Measurements from ENCODE around the gene ACTG1. TPM values are rescaled to one million over a fixed set of nuclear protein-coding genes. Genes with fewer than 3 reads are reported as not detected.

Gene ACTG1
- total and polyA plus RNA-seq, 7 experiments from 2014 or later, result 971 to 4,639 (median 1,185) TPM

GRCh38 chr17:81523402-81524038 lies 10.9 kb upstream of the ACTG1 start:
- Histone ChIP-seq H3K9me3 (ENCODE audit: control insufficient read depth in 2 of 3, low read length in 3 of 3) (no peaks in the 10 kb centered on the region), H3K27me3 (ENCODE audit: control insufficient read depth in 2 of 2, insufficient read depth in 2 of 2, low read length in 2 of 2) (no peaks in the 10 kb centered on the region), H3K4me1 (ENCODE audit: control insufficient read depth in 2 of 2, insufficient read depth in 2 of 2, low read length in 2 of 2) (peaks cover 0 to 7% of the 10 kb centered on the region in 2 donors), H3K4me3 (ENCODE audit: low read length) (no peak overlapping the region), H3K27ac (ENCODE audit: low read depth, low read length) (no peak overlapping the region), H3K36me3 (ENCODE audit: control insufficient read depth in 2 of 3, insufficient read depth in 3 of 3, low read length in 3 of 3) (no peaks in the 10 kb centered on the region)
- peaks cover 0 to 22% (median 4%) of the 10 kb centered on the region in 5 donors for H3K27me3 Mint-ChIP-seq
- no peak for ATAC-seq
- no peaks in the 10 kb centered on the region for H3K9me3 Mint-ChIP-seq
- intact Hi-C loops (cut with micrococcal nuclease), result no loop called here
- POLR2A ChIA-PET, result no interaction called here
- CTCF ChIA-PET, result no interaction called here
- no peaks in the 10 kb centered on the region for H3K36me3 Mint-ChIP-seq
- DNase-seq, result no peak
- H3K4me3 Mint-ChIP-seq, result no peak overlapping the region
- H3K27ac Mint-ChIP-seq, result no peak overlapping the region
- peaks cover 0 to 6% (median 4%) of the 10 kb centered on the region in 7 donors for H3K4me1 Mint-ChIP-seq

- no peak for ATAC-seq
- Mint-ChIP-seq H3K4me1 (peaks cover 4 to 13% (median 7%) of the 10 kb centered on the region in 7 donors), H3K36me3 (peaks cover 0 to 2% (median 0%) of the 10 kb centered on the region in 5 donors), H3K4me3 (no peak overlapping the region), H3K9me3 (no peaks in the 10 kb centered on the region), H3K27me3 (peaks cover 0 to 22% (median 4%) of the 10 kb centered on the region in 5 donors), H3K27ac (no peak overlapping the region)
- H3K4me3 ChIP-seq (ENCODE audit: low read length), result no peak overlapping the region
- intact Hi-C loops (cut with micrococcal nuclease), result no loop called here
- H3K27ac ChIP-seq (ENCODE audit: low read depth, low read length), result no peak overlapping the region
- H3K36me3 ChIP-seq (ENCODE audit: control insufficient read depth in 2 of 3, insufficient read depth in 3 of 3, low read length in 3 of 3), result no peaks in the 10 kb centered on the region
- H3K4me1 ChIP-seq (ENCODE audit: control insufficient read depth in 2 of 2, insufficient read depth in 2 of 2, low read length in 2 of 2), result peaks cover 0 to 14% of the 10 kb centered on the region in 2 donors
- H3K27me3 ChIP-seq (ENCODE audit: control insufficient read depth in 2 of 2, insufficient read depth in 2 of 2, low read length in 2 of 2), result no peaks in the 10 kb centered on the region
- POLR2A ChIA-PET, result no interaction called here
- CTCF ChIA-PET, result no interaction called here
- DNase-seq, result no peak
- H3K9me3 ChIP-seq (ENCODE audit: control insufficient read depth in 2 of 3, low read length in 3 of 3), result no peaks in the 10 kb centered on the region
These were observed 10.1 kb upstream of the ACTG1 start for GRCh38 chr17:81522491-81523401.

GRCh38 chr17:81520021-81520901 lies 7.7 kb upstream of the ACTG1 start:
- no peak for ATAC-seq
- Mint-ChIP-seq H3K4me1 (peaks cover 5 to 26% (median 21%) of the 10 kb centered on the region in 7 donors), H3K27me3 (peaks cover 0 to 22% (median 0%) of the 10 kb centered on the region in 5 donors), H3K27ac (peak overlapping the region in 3 of 9 donors; percentile 1 to 44 (median 15)), H3K4me3 (peak overlapping the region in 6 of 10 donors; percentile 28 to 84 (median 46)), H3K9me3 (no peaks in the 10 kb centered on the region), H3K36me3 (peaks cover 0 to 4% (median 0%) of the 10 kb centered on the region in 5 donors)
- Histone ChIP-seq H3K27ac (ENCODE audit: low read depth, low read length) (no peak overlapping the region), H3K4me1 (ENCODE audit: control insufficient read depth in 2 of 2, insufficient read depth in 2 of 2, low read length in 2 of 2) (peaks cover 0 to 28% of the 10 kb centered on the region in 2 donors), H3K27me3 (ENCODE audit: control insufficient read depth in 2 of 2, insufficient read depth in 2 of 2, low read length in 2 of 2) (no peaks in the 10 kb centered on the region), H3K9me3 (ENCODE audit: control insufficient read depth in 2 of 3, low read length in 3 of 3) (no peaks in the 10 kb centered on the region), H3K36me3 (ENCODE audit: control insufficient read depth in 2 of 3, insufficient read depth in 3 of 3, low read length in 3 of 3) (no peaks in the 10 kb centered on the region), H3K4me3 (ENCODE audit: low read length) (peak overlapping the region; percentile 51)
- ChIA-PET CTCF (interaction anchor here (0.6 to 2.7 kb wide), 4 partner anchors 30 to 934 kb away, joined by 4 to 18 read pairs (median 6); partner anchors contain the start of gene FAAP100), POLR2A (interaction anchor here (0.5 to 3.5 kb wide), 3 partner anchors 10 to 32 kb away, joined by 3 to 27 read pairs (median 9); partner anchors contain the start of gene FAAP100)
- intact Hi-C loops (cut with micrococcal nuclease), result no loop called here
- no peak for DNase-seq

DNA sequence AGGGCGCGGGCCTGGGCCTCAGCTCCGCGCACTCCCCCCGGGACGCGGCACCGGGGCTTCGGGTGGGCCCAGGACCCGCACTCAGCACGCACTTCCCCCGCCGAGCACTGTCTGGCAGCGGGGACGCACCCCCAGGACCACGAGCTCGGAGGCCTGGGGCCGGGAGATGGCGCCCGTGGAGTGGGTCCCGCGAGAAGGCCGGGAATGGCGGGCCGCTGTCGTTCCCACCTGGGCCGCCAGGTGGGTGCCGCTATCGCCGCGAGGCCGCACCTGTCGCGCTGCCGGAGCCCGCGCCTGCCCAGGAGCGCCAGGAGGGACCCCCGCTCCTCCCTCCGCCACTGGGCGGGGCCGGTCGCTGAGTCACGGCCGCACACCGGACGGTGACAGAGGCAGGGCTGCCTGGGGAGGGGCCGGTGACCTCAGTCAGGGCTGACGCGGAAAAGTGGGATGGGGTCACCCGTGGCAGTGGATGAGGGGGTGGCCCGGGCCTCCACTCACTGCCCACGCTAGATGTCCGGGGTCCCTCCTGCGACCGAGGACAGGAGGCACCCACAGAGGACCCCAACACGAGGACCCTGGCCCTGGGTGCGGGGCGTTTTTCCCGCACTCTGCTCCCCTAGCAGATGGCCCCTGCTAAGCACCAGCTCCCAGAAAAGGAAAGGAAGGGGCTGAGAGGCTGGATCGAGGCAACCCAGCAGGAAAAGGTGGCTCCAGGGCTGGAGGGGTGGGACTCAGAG lies 6.9 kb upstream of the ACTG1 start:
- no peak overlapping the region for H3K27ac Mint-ChIP-seq
- Histone ChIP-seq H3K27me3 (ENCODE audit: control insufficient read depth in 2 of 2, insufficient read depth in 2 of 2, low read length in 2 of 2) (no peaks in the 10 kb centered on the region), H3K4me1 (ENCODE audit: control insufficient read depth in 2 of 2, insufficient read depth in 2 of 2, low read length in 2 of 2) (peaks cover 0 to 29% of the 10 kb centered on the region in 2 donors), H3K4me3 (ENCODE audit: low read length) (peak overlapping the region; percentile 51), H3K36me3 (ENCODE audit: control insufficient read depth in 2 of 3, insufficient read depth in 3 of 3, low read length in 3 of 3) (no peaks in the 10 kb centered on the region), H3K9me3 (ENCODE audit: control insufficient read depth in 2 of 3, low read length in 3 of 3) (no peaks in the 10 kb centered on the region), H3K27ac (ENCODE audit: low read depth, low read length) (peak overlapping the region; percentile 52)
- H3K27me3 Mint-ChIP-seq, result peaks cover 0 to 21% (median 0%) of the 10 kb centered on the region in 5 donors
- H3K9me3 Mint-ChIP-seq, result no peaks in the 10 kb centered on the region
- peaks cover 0 to 6% (median 0%) of the 10 kb centered on the region in 5 donors for H3K36me3 Mint-ChIP-seq
- ATAC-seq (peak; percentile 74), DNase-seq (peak; percentile 59 to 76 (median 70))
- POLR2A ChIA-PET, result interaction anchor here (0.5 to 3.5 kb wide), 7 partner anchors 9 to 280 kb away, joined by 3 to 27 read pairs (median 3); partner anchors contain the start of genes FAAP100, NDUFAF8 and TEPSIN
- intact Hi-C loops (cut with micrococcal nuclease), result loop anchor here (1.0 to 10.0 kb wide), 4 partner anchors 34 to 225 kb away; partner anchors contain the start of gene SLC38A10 (in 1 of the 2)
- H3K4me3 Mint-ChIP-seq, result peak overlapping the region in 3 of 10 donors; percentile 57 to 84 (median 57)
- CTCF ChIA-PET, result interaction anchor here (0.6 to 2.7 kb wide), 9 partner anchors 11 to 935 kb away, joined by 3 to 18 read pairs (median 4); partner anchors contain the start of gene FAAP100
- peaks cover 8 to 28% (median 23%) of the 10 kb centered on the region in 7 donors for H3K4me1 Mint-ChIP-seq

- H3K4me1 Mint-ChIP-seq, result peaks cover 8 to 28% (median 23%) of the 10 kb centered on the region in 7 donors
- peak in 1 of 9 donors; percentile 56 for DNase-seq
- peaks cover 0 to 21% (median 0%) of the 10 kb centered on the region in 5 donors for H3K27me3 Mint-ChIP-seq
- peaks cover 0 to 6% (median 0%) of the 10 kb centered on the region in 5 donors for H3K36me3 Mint-ChIP-seq
- Histone ChIP-seq H3K36me3 (ENCODE audit: control insufficient read depth in 2 of 3, insufficient read depth in 3 of 3, low read length in 3 of 3) (no peaks in the 10 kb centered on the region), H3K9me3 (ENCODE audit: control insufficient read depth in 2 of 3, low read length in 3 of 3) (no peaks in the 10 kb centered on the region), H3K4me1 (ENCODE audit: control insufficient read depth in 2 of 2, insufficient read depth in 2 of 2, low read length in 2 of 2) (peaks cover 0 to 29% of the 10 kb centered on the region in 2 donors), H3K27me3 (ENCODE audit: control insufficient read depth in 2 of 2, insufficient read depth in 2 of 2, low read length in 2 of 2) (no peaks in the 10 kb centered on the region), H3K4me3 (ENCODE audit: low read length) (peak overlapping the region; percentile 51), H3K27ac (ENCODE audit: low read depth, low read length) (peak overlapping the region; percentile 52)
- peak overlapping the region in 7 of 10 donors; percentile 50 to 84 (median 61) for H3K4me3 Mint-ChIP-seq
- no peak overlapping the region for H3K27ac Mint-ChIP-seq
- CTCF ChIA-PET, result interaction anchor here (0.6 to 2.7 kb wide), 6 partner anchors 10 to 82 kb away, joined by 3 to 18 read pairs (median 4); partner anchors contain the start of gene FAAP100
- intact Hi-C loops (cut with micrococcal nuclease), result loop anchor here (1.0 to 10.0 kb wide), 4 partner anchors 34 to 224 kb away; partner anchors contain the start of gene SLC38A10 (in 1 of the 2)
- ATAC-seq, result peak; percentile 1
- POLR2A ChIA-PET, result interaction anchor here (0.7 to 3.5 kb wide), 8 partner anchors 8 to 280 kb away, joined by 3 to 27 read pairs (median 3); partner anchors contain the start of genes FAAP100, NDUFAF8 and TEPSIN
- H3K9me3 Mint-ChIP-seq, result no peaks in the 10 kb centered on the region
These were observed 6.2 kb upstream of the ACTG1 start for GRCh38 chr17:81518785-81519283.

Measured in naive thymus-derived CD4-positive, alpha-beta T cell (primary cell).